GM23338 (cell line): ENCODE data around the gene R3HDML. TPM values are rescaled to one million over a fixed set of nuclear protein-coding genes. Genes with fewer than 3 reads are reported as not detected.

Experiments
- ATAC-seq: fragments of 200-7000 bp; cut with Tn5 transposase; 3 replicates; pipeline ENCODE4 v1.9.1; 2020
- DNase-seq: peaks from one replicate; pipeline ENCODE4 v3.0.0-alpha.2; 2015; ENCODE audit warnings: low spot score
- H2AFZ ChIP-seq: fragments of 200-600 bp; sonication (generic); 2 replicates; pipeline ENCODE4 v1.8.0; 2016; ENCODE audit warnings: antibody characterized with exemption, mild to moderate bottlenecking, moderate library complexity
- H3F3A ChIP-seq: fragments of 200-600 bp; sonication (generic); replicated peaks from 2 replicates; pipeline ENCODE4 v1.8.0; 2017; ENCODE audit warnings: antibody characterized with exemption, mixed run types, low read depth
- H3K27ac ChIP-seq: fragments of 200-600 bp; sonication (generic); 2 replicates; pipeline ENCODE4 v1.6.1; 2016; ENCODE audit warnings: low read depth
- H3K27me3 ChIP-seq: fragments of 200-600 bp; sonication (generic); 2 replicates; pipeline ENCODE4 v1.8.0; 2016; ENCODE audit warnings: mild to moderate bottlenecking, mixed run types, moderate library complexity; ENCODE audit not compliant: insufficient read depth
- H3K36me3 ChIP-seq: fragments of 200-600 bp; sonication (generic); 2 replicates; pipeline ENCODE4 v1.8.0; 2016; ENCODE audit warnings: mild to moderate bottlenecking; ENCODE audit not compliant: insufficient read depth
- H3K4me1 ChIP-seq: fragments of 200-600 bp; sonication (generic); 2 replicates; pipeline ENCODE4 v1.8.0; 2016; ENCODE audit warnings: mild to moderate bottlenecking, moderate library complexity; ENCODE audit not compliant: insufficient read depth
- H3K4me2 ChIP-seq: fragments of 200-600 bp; sonication (generic); 2 replicates; pipeline ENCODE4 v1.7.1; 2017; ENCODE audit warnings: mixed run types
- H3K4me3 ChIP-seq: fragments of 200-600 bp; sonication (generic); 2 replicates; pipeline ENCODE4 v1.6.1; 2016; ENCODE audit warnings: mixed run types
- H3K79me2 ChIP-seq: fragments of 200-600 bp; sonication (generic); replicated peaks from 2 replicates; pipeline ENCODE4 v1.8.0; 2017; ENCODE audit warnings: mild to moderate bottlenecking; ENCODE audit not compliant: insufficient read depth
- H3K9me2 ChIP-seq: fragments of 200-600 bp; sonication (generic); 2 replicates; pipeline ENCODE4 v1.8.0; 2017; ENCODE audit not compliant: insufficient read depth
- H4K20me1 ChIP-seq: fragments of 200-600 bp; sonication (generic); replicated peaks from 2 replicates; pipeline ENCODE4 v1.8.0; 2017; ENCODE audit warnings: mild to moderate bottlenecking; ENCODE audit not compliant: insufficient read depth
- H3K27ac Mint-ChIP-seq: 2 replicates; pipeline ENCODE4 v1.8.0; 2020; ENCODE audit warnings: inconsistent platforms, mild to moderate bottlenecking, moderate library complexity, mixed read lengths
- H3K27me3 Mint-ChIP-seq: 3 replicates; pipeline ENCODE4 v1.8.0; 2022; ENCODE audit warnings: low read depth, mild to moderate bottlenecking, moderate library complexity, mixed read lengths, inconsistent platforms; ENCODE audit not compliant: insufficient read depth, poor library complexity
- H3K36me3 Mint-ChIP-seq: 3 replicates; pipeline ENCODE4 v1.8.0; 2021; ENCODE audit warnings: low read depth, mild to moderate bottlenecking, inconsistent platforms, moderate library complexity, mixed read lengths
- H3K4me1 Mint-ChIP-seq: 3 replicates; pipeline ENCODE4 v1.8.0; 2020; ENCODE audit warnings: mild to moderate bottlenecking, inconsistent platforms, mixed read lengths
- H3K4me3 Mint-ChIP-seq: 3 replicates; pipeline ENCODE4 v1.8.0; 2021; ENCODE audit warnings: moderate library complexity, mild to moderate bottlenecking, inconsistent platforms, mixed read lengths
- H3K9me3 Mint-ChIP-seq: 3 replicates; pipeline ENCODE4 v1.8.0; 2020; ENCODE audit warnings: moderate library complexity, mild to moderate bottlenecking, inconsistent platforms, mixed read lengths
- CREB1 ChIP-seq: fragments of 250-450 bp; sonication (Bioruptor Pico); IDR thresholded peaks from 2 replicates; pipeline ENCODE4 v1.5.0; 2020; ENCODE audit warnings: low read depth, mild to moderate bottlenecking, moderate library complexity
- CTCF ChIP-seq, 2 experiments: fragments of 200-600 bp in 1 of 2; sonication (generic) in 1 of 2; conservative IDR thresholded peaks; 2 replicates each; pipeline versions ENCODE4 v1.5.1 to v1.6.1; 2016 to 2017; ENCODE audit warnings: antibody characterized with exemption in 2 of 2, low read depth in 2 of 2, mild to moderate bottlenecking in 2 of 2, moderate library complexity in 1 of 2
- ETS1 ChIP-seq: IDR thresholded peaks from 2 replicates; pipeline ENCODE4 v1.6.1; 2016; ENCODE audit warnings: antibody characterized with exemption
- EZH2 ChIP-seq: fragments of 200-600 bp; sonication (generic); IDR thresholded peaks from one replicate; pipeline ENCODE4 v1.8.0; 2017; ENCODE audit warnings: antibody characterized with exemption, mild to moderate bottlenecking, low read depth; ENCODE audit not compliant: unreplicated experiment
- EZH2phosphoT487 ChIP-seq: fragments of 200-600 bp; sonication (generic); IDR thresholded peaks from one replicate; pipeline ENCODE4 v1.8.1; 2018; ENCODE audit warnings: antibody characterized with exemption; ENCODE audit not compliant: unreplicated experiment
- JUNB ChIP-seq: IDR thresholded peaks from one replicate; pipeline ENCODE4 v1.6.1; 2016; ENCODE audit warnings: antibody characterized with exemption; ENCODE audit not compliant: unreplicated experiment
- NANOG ChIP-seq: IDR thresholded peaks from 2 replicates; pipeline ENCODE4 v1.6.1; 2016; ENCODE audit warnings: antibody characterized with exemption, borderline replicate concordance
- POLR2AphosphoS5 ChIP-seq: IDR thresholded peaks from 2 replicates; pipeline ENCODE4 v1.6.1; 2016; ENCODE audit warnings: antibody characterized with exemption, low read depth
- REST ChIP-seq: IDR thresholded peaks from one replicate; pipeline ENCODE4 v1.6.1; 2018; ENCODE audit warnings: antibody characterized with exemption; ENCODE audit not compliant: unreplicated experiment
- STAT1 ChIP-seq: IDR thresholded peaks from one replicate; pipeline ENCODE4 v1.6.1; 2016; ENCODE audit warnings: antibody characterized with exemption; ENCODE audit not compliant: unreplicated experiment
- ZNF114 ChIP-seq: fragments of 250-450 bp; sonication (Bioruptor Pico); IDR thresholded peaks from 2 replicates; pipeline ENCODE4 v1.5.0; 2020; ENCODE audit warnings: mild to moderate bottlenecking, moderate library complexity
- ZNF331 ChIP-seq: fragments of 250-450 bp; sonication (Bioruptor Pico); IDR thresholded peaks from 2 replicates; pipeline ENCODE4 v1.5.0; 2020; ENCODE audit warnings: low read depth, mild to moderate bottlenecking, moderate library complexity
- polyA plus RNA-seq: library from polyadenylated mRNA; unstranded; fragments of >200 nt; fragmentation: Nextera tagmentation; extraction: Ambion mirVana; gene quantifications from 2 replicates; pipeline ENCODE4 v1.2.1, GENCODE V29; 2016
- total RNA-seq: library from RNA; depleted of rRNA; stranded (reverse); fragments of >200 nt; shearing (Covaris generic); gene quantifications from 2 replicates; pipeline ENCODE4 v1.2.3, GENCODE V29; 2014

Gene R3HDML
- total and polyA plus RNA-seq, 2 experiments from 2014 or later = not detected

- TF ChIP-seq NANOG (no peak), ZNF331 (no peak), POLR2AphosphoS5 (no peak), STAT1 (no peak), CREB1 (CRISPR knock-in tag) (no peak), JUNB (no peak), ZNF114 (CRISPR knock-in tag) (no peak), ETS1 (no peak), CTCF (conservative IDR thresholded peaks at IDR 0.05; ENCODE audit: low read depth in 2 of 2) (no peak)
Observed at GRCh38 chr20:44328428-44328827, 8.4 kb upstream of the R3HDML start (continued).

- H3K4me1 ChIP-seq = peaks cover 2% of the 10 kb centered on the region; the same call in 1 of the 2 replicates
- no peaks in the 10 kb centered on the region for H3K79me2 ChIP-seq
- no peaks in the 10 kb centered on the region for H3K36me3 ChIP-seq
- Mint-ChIP-seq H3K9me3 (no peaks in the 10 kb centered on the region), H3K36me3 (no peaks in the 10 kb centered on the region), H3K4me1 (peaks cover 19% of the 10 kb centered on the region), H3K27ac (no peak overlapping the region), H3K27me3 (peaks cover 10% of the 10 kb centered on the region), H3K4me3 (no peak overlapping the region)
- H3K4me2 ChIP-seq = no peak overlapping the region
- DNase-seq (no peak), ATAC-seq (no peak)
- peaks cover 5% of the 10 kb centered on the region; the same call in 1 of the 2 replicates for H3K27me3 ChIP-seq
- H3K27ac ChIP-seq = no peak overlapping the region
- H4K20me1 ChIP-seq = no peaks in the 10 kb centered on the region
- no peak overlapping the region for H3K4me3 ChIP-seq
- no peak overlapping the region for H2AFZ ChIP-seq
- no peaks in the 10 kb centered on the region for H3K9me2 ChIP-seq
- H3F3A ChIP-seq = no peaks in the 10 kb centered on the region
- TF ChIP-seq EZH2 (no peak), JUNB (no peak), CREB1 (CRISPR knock-in tag) (no peak), ETS1 (no peak), EZH2phosphoT487 (no peak), REST (no peak), ZNF114 (CRISPR knock-in tag) (no peak), STAT1 (no peak), ZNF331 (no peak), POLR2AphosphoS5 (no peak), NANOG (no peak), CTCF (conservative IDR thresholded peaks at IDR 0.05; ENCODE audit: low read depth in 2 of 2) (no peak)
Observed at GRCh38 chr20:44331201-44331600, 5.6 kb upstream of the R3HDML start.
